Right kidney (tissue), 1 donor: ENCODE measurements around the gene MYH9.
A peak's percentile ranks its signal among the peaks of the same experiment; 100 is the strongest.

Experiments
- DNase-seq: peaks from one replicate; pipeline ENCODE4 v3.0.0-alpha.2; 2016

Gene MYH9

DNA sequence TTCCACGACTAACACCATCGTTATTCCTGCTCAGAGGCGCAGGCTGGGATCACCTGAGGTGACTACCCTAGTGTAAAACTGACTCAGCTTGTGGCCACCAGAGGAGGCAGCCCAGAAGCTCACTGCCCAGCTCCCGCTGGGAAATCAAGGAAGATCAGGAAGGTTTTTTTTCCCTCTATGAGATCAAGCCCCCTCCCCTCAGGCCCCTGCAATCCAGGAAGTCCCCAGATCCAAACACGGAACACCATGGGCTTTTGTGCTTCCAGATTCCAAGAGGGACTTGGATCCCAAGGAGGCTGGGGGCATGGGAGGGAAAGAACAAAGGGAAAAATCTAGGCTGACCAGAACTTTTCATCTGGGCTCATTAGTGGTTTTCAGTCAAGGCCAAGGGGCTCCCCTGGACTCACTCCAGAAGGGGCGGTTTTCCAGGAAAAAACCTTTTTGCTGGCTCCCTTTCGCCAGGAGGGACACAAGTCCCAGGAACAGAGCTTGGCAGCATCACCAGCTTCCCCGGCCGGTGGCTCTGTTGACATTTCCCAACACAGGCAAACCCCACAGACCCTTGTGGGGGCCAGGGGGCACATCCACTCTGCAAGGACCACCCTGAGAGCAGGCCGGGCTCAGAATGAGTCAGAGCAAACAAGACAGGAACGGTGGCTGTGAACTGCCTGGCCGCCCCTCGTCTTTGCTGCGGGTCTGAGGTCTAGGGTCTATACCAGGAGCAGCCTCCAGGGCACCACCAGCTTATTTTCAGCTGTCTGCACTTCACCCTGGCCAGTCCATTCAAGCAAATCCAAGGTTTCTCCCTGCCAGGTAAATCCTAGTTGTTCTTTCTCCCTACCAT is 36.8 kb downstream of the MYH9 start:
- DNase-seq, result no peak

DNA sequence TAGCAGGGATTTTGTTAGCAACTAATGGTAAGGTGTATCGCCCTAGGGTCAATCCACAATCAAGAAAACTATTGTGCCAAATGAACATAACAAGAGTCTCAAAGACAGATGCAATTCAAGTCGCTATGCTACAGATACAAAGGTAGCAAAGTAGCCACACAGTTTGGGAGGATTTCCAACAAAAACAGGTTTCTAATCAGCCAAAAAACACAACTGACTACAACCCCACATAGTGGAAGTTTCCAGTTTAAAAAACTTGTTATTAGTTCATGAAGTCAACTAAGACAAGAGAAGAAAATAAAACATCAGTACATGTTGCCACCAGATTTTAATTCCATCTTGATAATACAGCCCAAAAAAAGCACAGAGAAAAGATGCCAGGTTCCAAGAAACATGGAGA is 38.0 kb downstream of the MYH9 start:
- no peak for DNase-seq

DNA sequence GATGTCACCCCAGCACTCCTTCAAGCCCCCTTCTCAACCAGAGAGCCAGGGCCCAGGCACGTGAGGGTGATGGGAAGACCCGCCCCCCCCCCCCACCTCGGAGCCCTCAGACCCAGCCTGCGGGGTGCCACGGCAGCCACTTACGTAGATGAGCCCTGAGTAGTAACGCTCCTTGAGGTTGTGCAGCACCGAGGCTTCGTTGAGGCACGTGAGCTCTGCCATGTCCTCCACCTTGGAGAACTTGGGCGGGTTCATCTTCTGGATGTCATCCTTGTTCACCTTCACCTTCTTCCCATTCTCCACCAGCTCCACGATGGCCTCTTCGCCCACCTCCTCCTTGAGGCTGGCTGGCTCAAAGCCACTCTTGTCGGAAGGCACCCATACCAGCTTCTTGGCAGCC is 39.0 kb downstream of the MYH9 start:
- no peak for DNase-seq

DNA sequence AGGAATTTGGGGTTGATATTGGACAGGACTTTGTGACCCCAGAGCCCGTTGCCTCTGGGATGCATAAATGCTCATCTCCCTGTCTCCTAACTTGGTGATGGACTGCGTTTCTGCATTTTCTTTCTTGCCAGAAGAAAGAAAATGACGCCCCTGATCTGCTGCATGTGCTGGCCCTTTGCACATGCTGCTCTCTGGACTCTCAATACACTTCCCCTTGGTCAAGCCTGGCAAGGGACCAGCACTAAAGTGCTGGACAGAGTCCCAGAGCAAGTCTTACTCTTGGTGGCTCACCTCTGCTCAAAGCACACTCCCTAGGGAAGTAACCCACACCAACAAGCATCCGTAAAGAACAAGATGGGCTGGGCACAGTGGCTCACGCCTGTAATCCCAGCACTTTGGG is 40.7 kb downstream of the MYH9 start:
- no peak for DNase-seq

DNA sequence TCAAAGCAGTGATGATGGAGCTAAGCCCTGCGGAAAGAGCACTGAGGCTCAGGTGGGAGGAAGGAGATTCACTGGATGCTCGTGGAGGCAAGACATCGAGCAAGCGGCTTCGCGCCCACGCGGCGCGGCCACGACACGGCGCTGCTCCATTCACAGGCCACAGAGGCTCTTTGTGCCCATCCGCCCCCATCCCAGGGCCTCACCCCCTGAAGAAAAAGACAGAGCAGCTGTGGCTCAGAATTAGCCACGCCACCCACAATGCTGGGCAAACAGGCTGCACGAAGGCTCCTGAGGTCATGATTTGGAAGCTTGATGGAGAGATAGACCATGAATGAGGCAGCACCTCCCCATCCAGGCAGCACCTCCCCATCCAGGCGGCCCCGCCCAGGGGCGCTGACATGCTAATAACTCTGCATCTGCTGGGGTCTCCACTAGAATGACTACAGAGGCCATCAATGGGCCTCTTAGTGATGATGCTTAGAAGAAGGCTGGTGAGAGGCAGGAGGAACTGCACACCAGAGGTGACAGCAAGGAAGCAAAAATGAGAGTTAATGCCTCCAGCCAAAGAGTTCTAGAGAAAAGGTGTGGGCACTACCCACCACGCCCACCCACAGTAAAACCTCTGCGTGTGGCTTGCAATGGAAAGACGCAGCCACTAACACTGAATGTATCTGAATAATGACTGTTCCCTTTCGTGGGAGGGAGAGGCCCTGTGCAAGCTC is 43.5 kb downstream of the MYH9 start:
- no peak for DNase-seq

DNA sequence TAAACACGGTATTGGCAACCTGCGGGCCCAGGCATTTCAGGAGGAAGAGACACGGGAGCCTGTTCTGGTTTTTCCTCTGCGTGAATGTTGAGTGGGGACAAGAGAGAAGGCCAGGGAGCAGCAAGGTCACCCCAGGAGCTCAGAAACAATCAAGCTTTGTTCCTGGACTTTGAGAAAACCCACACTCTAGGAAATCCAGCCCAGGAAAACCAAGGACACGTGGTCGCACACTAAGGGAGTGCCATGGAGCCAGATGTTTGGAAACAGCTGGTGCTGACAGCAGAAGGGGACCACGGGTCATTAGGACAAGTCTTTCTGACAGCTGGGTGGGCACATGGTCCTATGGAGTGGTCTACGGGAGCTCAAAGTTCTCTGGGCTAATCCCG is 44.1 kb downstream of the MYH9 start:
- no peak for DNase-seq

DNA sequence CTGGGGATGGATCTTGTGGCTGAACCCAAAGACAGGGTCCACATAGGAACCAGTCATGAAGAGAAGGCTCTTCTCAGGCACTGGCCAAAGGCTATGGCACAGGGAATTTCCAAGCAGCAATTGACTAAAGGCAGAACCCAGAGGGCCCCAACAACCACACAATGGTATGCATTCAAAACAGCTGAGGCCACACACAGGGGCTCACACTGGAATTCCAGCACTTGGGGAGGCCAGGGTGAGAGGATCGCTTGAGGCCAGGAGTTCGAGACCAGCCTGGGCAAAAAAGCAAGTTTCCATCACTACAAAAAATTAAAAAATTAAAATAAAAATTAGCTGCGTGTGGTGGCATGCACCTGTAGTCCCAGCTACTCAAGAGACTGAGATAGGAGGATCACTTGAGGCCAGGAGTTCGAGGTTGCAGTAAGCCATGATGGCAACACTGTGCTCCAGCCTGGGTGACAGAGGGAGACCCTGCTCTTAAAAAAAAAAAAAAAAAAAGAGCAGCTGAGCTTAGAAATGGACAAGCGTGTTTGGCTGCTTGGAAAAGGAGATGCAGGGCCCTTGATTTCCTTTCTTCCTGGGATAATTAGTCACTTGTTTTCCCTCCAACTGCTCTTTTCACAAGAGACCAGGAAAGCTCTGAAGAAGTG is 44.6 kb downstream of the MYH9 start:
- no peak for DNase-seq

DNA sequence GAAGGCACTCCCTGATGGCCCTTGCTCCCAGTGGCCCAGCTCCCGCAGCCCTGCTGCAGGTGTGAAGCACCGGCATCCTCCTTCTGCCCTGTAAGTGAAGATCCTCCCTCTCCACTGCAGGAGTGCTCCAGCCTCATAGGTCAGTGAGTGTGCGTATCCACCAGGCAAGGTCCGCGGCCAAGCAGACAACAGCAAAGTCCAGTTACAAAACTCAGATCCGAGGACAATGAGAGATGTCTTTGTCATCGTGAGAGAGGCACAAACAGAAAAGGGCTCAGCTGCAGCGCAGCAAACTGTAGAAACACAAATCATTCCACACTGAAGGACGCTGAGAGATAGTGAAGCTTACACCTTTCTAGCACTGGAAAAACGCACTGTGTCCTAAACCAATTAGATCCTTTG is 46.1 kb downstream of the MYH9 start:
- DNase-seq, result no peak

DNA sequence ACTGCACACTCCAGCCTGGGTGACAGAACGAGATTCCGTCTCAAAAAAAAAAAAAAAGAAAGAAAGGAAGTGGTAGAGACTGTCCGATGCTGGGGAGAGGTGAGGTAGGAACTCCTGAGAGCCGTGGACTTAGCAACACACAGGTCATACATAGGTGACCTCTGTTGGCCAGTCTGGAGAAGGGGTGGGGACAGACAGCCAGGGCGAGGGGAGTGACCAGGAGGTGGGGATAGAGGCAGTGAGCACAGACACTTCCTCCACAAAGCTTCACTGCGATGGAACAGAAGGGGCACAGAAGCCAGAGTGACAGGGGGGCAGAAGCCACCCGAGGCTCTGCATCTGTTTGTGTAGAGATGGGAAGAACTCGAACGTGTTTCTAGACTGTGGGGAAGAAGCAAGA is 47.1 kb downstream of the MYH9 start:
- no peak for DNase-seq

DNA sequence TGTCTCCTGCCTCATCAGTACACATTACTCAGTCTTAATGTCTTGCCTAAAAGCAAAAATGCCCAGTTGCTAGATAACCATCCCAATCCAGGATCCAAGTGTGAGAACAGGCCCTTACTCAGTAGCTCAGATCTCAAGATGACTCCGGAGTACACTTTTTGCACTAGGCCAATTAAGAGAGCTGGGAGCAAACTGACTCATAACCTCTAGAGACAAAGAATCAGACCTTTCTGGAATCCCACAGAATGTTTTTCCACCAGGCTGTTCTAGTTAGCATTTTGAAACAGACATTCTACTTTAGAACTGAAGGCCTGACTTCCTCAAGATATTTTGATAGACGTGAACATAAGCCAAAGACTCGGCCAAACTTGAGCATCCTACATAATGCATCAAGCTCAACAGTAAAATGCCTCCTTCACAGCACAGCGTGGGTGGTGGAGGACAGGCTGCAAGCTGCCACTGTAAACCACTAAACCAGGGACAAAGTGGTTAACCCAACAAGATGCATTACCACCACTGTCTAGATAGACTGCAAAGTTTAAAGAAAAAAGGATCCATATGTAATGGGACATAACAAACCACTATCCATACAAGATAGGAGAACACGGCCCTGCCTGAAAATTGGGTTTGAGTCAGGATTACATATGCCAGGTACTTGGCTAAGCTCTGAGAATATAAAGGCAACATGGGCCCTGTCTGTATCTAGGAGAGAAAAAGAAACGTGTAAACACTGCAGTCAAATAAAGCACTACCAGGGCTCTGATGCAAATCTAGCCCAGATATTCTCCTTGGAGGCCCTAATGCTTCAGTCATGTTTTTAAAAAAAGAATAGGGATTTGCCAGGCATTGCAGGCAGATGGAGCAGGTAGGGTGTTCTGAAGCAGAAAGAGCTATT is 48.3 kb downstream of the MYH9 start:
- no peak for DNase-seq

DNA sequence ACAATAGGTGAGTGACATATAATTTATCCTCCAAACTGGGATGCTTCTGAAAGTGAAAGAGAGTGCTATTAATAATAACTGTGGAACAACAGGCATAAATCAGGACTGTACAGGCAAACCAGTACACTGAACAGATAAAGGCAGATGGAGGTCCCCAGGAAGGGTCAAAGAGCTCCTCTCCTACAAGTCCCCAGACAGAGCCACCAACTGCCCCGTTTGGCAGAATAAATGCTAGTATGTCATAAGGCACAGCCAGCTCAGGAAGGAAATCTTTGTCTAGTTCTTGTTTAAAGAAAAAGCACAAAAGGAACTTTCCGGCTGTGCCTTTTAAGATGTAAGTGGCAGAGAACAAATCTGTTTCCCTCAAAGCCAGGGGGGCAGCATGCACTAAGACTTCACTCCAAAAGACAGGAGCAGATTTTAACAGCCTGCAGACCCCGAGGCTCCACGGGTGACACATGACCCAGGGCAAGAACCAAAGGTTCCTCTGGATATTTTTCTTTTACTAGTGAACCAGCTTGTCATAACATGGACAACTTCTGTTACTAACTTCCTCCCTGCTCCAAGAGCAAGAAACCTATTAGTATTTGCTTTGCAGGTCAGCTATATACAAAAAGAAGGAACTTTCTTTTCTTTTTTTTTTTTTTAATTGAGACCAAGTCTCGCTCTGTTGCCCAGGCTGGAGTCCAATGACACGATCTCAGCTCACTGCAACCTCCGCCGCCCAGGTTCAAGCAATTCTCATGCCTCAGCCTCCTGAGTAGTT is 50.2 kb downstream of the MYH9 start:
- DNase-seq, result no peak

DNA sequence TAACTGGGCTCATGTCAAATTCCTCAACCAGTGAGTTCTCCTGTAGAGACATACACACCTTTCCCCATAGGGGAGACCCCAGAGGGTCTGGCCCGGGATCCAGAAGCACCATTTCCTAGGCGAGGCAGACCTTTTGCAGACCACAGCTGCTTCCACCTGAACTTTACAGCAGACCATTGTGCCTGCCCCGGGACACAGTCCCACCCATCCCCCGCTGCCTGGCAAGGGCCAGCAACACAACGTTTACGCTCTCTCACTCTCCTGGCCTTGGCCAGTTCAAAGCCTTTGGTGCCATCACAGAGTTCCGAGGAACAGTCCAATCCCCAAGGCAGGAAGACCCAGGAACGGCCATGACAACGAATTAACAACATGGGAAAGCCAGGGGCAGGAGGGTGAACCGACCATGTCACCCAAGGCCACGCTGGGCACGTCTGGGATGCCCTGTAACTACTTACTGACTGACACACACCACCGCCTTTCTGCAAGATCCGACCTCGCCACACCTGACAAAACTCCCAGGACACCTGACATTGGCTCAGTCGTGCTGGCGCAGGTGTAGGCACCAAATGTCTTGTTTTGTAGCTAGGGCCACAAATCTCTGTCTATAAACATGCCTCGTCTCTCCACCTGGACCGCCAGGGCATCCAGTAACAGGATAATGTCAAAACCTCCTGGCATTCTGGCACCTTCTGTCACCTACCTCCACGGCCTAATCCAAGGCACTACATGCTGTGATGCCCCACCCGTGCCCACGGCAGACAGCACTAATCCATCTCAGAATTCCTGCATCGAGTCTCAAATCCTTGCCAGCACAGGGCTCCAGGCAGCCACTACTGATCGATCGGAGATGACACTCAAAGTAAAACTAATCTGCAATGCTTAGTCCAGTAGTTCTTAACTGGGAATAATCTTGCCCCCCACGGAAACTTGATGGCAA is 51.3 kb downstream of the MYH9 start:
- DNase-seq, result no peak

DNA sequence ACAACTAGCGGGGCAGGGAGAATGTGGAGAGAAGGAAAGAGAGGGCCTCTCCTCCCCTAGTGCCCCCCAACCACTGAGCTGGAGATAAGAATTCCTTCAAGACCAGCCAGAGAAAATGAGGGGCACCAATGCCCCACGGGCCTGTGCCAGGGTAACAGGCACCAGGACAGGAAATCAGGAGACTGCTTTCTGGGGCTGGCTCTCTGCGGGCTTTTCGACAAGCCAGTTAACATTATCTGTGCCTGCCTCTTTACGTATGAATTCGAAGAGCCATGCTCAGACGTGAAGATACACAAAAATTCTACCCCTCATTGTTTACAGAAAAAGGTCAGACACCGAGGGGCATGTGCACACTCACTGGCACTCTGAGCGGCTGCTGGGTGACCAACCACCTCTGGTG is 52.1 kb downstream of the MYH9 start:
- no peak for DNase-seq

DNA sequence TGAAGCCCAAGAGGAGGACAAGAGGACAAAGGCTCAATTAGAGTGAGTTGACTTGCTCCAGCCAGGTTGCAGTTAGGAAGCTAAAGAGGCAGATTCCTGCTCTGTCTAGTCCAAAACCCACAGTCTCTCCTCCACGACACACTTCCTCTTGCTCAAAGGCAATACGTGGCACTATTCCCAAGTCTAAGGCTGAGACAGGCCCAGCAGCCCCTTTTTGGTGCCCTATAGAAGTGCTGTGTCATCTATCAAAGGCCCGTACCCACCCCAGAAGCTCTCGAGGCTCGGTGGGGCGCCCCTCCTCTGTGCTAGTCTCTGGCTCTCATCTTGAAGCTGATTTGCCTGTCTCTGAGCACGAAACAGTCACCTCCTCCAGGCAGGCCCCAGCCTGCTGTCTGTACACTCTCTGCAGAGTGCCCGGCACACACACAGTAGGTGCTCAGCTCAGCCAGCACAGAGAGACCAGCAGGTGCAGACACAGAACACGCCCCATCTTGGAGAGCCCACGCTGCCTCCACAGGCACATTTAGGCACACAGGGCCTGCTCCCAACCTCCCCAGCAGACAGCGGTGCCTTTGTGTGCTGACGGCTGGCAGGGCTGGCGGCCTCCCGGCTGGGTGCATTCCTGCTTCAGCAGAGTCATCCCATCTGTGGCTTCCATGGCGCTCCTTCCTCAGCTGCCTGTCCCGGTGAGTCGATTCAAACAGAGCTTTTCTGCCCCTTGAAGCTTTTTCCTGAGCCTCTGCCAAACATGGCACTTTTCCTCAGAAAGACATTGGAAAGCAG is 52.8 kb downstream of the MYH9 start:
- no peak for DNase-seq

DNA sequence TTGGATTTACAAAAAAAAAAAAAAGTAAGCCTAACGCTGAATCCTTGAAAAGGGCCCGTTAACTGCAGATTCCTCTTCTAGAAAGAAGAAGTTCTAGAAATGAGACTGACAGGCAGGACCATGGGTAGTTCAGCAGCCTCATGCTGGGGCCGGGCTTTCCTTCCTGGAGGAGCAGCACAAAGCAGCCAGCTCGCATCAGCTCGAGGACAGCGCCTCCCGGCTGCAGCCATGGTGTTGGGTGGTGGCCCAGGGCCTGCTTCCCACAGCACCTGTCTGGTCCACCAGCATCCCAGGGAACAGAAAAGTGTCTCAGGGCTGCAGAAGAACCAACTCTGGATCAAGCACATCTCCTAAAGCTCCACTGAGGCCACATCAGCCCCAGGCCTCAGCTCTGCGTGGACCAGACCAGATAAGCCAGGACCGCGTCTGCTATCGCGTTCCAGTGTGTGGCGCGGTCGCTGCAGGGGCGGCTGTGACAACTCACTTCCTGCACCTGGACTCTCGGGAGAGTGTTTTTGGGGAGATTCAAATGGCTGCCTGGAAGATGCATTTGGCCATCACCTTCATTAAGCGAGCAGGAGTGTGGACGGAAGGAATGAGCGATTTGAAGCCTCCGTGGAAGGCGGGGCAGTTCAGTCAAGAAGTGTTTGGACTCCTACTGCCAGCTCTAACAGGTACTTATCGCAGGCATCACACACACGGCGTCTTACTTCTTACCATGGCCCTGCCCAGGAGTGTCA is 53.5 kb downstream of the MYH9 start:
- DNase-seq, result no peak

DNA sequence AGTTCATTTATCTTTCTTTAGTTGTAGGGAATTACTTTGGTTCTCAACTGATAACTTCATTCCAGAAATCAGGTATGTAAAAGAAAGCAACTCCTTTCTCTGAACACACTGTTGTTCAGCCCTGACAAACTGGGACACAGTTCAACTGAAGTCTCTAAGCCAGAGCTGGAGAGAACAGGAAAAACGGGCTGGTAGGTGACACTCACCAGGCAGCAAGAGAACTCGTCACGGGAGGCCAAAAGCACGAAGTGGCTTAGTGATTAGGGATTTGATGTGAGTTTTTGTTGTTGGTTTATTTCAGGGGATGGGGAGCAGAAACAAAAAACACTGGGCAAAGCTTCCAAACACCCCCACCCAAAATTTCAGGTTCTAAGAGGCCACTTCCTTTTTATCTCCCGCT is 54.1 kb downstream of the MYH9 start:
- no peak for DNase-seq

DNA sequence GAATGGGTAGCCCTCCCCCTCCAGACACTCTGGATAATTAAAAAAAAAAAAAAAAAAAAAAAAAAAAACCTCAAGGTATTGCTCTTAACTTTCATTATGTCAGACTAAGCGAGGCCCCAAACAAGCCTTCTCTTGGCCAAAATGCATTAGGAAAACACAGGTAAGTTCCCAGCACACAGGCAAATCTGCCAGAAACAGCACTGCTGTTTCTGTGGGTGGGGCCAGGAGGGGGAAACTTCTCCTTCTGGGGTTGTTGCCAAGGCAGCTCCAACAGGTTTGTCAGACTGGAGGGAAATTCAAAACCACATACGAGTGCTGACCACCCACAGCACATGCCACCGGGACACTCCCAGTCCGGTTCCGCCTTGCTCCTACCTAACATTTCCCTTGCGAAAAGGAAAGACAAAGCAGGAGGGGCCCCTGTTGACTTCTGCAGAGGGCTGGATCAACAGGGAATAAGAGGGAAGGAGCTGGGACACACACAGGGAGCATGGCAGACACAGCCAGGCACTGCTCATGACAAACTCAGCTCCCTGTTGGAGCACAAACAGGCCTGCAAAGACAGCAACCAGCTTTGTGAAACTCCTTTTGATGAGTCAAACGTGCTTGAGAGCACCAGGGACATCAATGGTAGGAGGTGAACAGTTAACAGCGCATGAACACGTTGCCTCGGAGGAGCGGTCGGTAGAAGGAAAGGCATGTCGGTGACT is 55.0 kb downstream of the MYH9 start:
- DNase-seq, result peak; percentile 62

DNA sequence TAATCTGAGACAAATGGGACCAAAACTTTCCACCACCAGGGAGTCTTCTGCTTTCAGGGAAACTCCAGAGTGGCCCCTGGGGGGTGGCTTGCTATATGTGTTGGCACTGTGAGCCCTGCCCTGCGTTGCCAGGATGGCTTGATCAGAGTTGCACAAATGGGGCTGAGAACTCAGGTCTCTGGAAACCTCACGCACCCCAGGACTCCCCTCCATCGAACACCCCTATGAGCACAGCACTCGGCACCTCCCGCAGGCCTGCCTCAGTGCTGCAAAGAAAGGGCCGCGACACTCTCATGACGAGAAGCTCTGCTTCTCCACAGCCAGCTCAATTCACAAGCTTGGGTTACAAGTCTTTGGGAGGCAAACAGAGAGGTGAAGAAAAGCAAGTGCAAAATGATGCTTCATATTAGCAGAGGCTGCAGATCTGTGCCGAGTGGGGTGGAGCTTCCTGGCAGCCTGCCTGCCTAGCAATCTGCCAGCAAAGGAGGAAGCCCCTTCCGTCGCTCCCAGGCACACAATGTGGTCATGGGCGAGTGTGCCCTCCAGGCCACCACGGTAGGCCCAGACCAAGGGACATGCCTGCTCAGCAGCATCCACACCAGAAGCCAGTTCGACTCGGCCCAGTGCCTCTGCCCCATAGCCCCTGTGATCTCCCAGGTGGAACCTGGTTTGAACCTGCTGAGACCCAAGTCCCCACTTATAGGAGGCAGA is 55.7 kb downstream of the MYH9 start:
- DNase-seq, result peak; percentile 62
